T-helper 17 cell (primary cell): ENCODE results near the gene DGAT2. TPM values are rescaled to one million over a fixed set of nuclear protein-coding genes. Genes with fewer than 3 reads are reported as not detected.

Experiments used
- ATAC-seq: fragments of 150-1000 bp; cut with Tn5 transposase; 2 replicates; pipeline ENCODE4 v1.10.0; 2021; ENCODE audit warnings: mild to moderate bottlenecking, moderate library complexity
- DNase-seq, 3 donors: peaks; one replicate each; pipeline versions ENCODE4 v3.0.0 to v3.0.0-alpha.2; 2020 to 2021
- H3K9me3 ChIP-seq: one replicate; pipeline ENCODE4 v1.7.0; 2013; ENCODE audit warnings: low read length, mild to moderate bottlenecking; ENCODE audit not compliant: control insufficient read depth, poor library complexity, severe bottlenecking
- H3K27ac Mint-ChIP-seq: one replicate; pipeline ENCODE4 v1.8.0; 2022; ENCODE audit warnings: mild to moderate bottlenecking, moderate library complexity, mixed read lengths
- H3K27me3 Mint-ChIP-seq: one replicate; pipeline ENCODE4 v1.8.0; 2022; ENCODE audit warnings: mixed read lengths
- H3K36me3 Mint-ChIP-seq: one replicate; pipeline ENCODE4 v1.8.0; 2022; ENCODE audit warnings: low read depth, mixed read lengths
- H3K4me1 Mint-ChIP-seq: one replicate; pipeline ENCODE4 v1.8.0; 2022; ENCODE audit warnings: mild to moderate bottlenecking, mixed read lengths
- H3K4me3 Mint-ChIP-seq: one replicate; pipeline ENCODE4 v1.8.0; 2022; ENCODE audit warnings: mild to moderate bottlenecking, moderate library complexity, mixed read lengths
- total RNA-seq, 4 donors: library from RNA in 2 of 4; stranded (reverse) in 2 of 4; gene quantifications; one replicate each; pipeline ENCODE4 v1.2.3 and lab custom pipeline; 2022 to 2026

Gene DGAT2
- total RNA-seq, 2 donors from 2014 or later, result 0.55 to 1.2 TPM

- peak; percentile 53 for ATAC-seq
- Mint-ChIP-seq H3K4me3 (no peak overlapping the region), H3K4me1 (peaks cover 30% of the 10 kb centered on the region), H3K27ac (no peak overlapping the region), H3K27me3 (no peaks in the 10 kb centered on the region), H3K36me3 (no peaks in the 10 kb centered on the region)
- H3K9me3 ChIP-seq, result no peaks in the 10 kb centered on the region
- no peak for DNase-seq
Observed at GRCh38 chr11:75777461-75778110, 9.0 kb downstream of the DGAT2 start.

GRCh38 chr11:75778962-75779361 lies 10.4 kb downstream of the DGAT2 start:
- H3K4me1 Mint-ChIP-seq, result peaks cover 25% of the 10 kb centered on the region
- H3K27ac Mint-ChIP-seq, result no peak overlapping the region
- H3K9me3 ChIP-seq, result no peaks in the 10 kb centered on the region
- no peaks in the 10 kb centered on the region for H3K27me3 Mint-ChIP-seq
- ATAC-seq (no peak), DNase-seq (no peak)
- H3K4me3 Mint-ChIP-seq, result no peak overlapping the region
- H3K36me3 Mint-ChIP-seq, result no peaks in the 10 kb centered on the region

GRCh38 chr11:75779960-75780359 lies 11.4 kb downstream of the DGAT2 start:
- peaks cover 24% of the 10 kb centered on the region for H3K4me1 Mint-ChIP-seq
- no peak overlapping the region for H3K4me3 Mint-ChIP-seq
- no peak for DNase-seq
- no peaks in the 10 kb centered on the region for H3K27me3 Mint-ChIP-seq
- no peak for ATAC-seq
- H3K36me3 Mint-ChIP-seq, result no peaks in the 10 kb centered on the region
- no peaks in the 10 kb centered on the region for H3K9me3 ChIP-seq
- no peak overlapping the region for H3K27ac Mint-ChIP-seq

GRCh38 chr11:75780888-75781287 lies 12.3 kb downstream of the DGAT2 start:
- ATAC-seq (no peak), DNase-seq (no peak)
- no peak overlapping the region for H3K4me3 Mint-ChIP-seq
- no peak overlapping the region for H3K27ac Mint-ChIP-seq
- H3K4me1 Mint-ChIP-seq, result peaks cover 23% of the 10 kb centered on the region
- H3K9me3 ChIP-seq, result no peaks in the 10 kb centered on the region
- no peaks in the 10 kb centered on the region for H3K36me3 Mint-ChIP-seq
- H3K27me3 Mint-ChIP-seq, result no peaks in the 10 kb centered on the region

- no peaks in the 10 kb centered on the region for H3K9me3 ChIP-seq
- Mint-ChIP-seq H3K4me1 (peaks cover 20% of the 10 kb centered on the region), H3K4me3 (no peak overlapping the region), H3K36me3 (no peaks in the 10 kb centered on the region), H3K27ac (no peak overlapping the region), H3K27me3 (no peaks in the 10 kb centered on the region)
- DNase-seq (no peak), ATAC-seq (no peak)
Observed at GRCh38 chr11:75781296-75781695, 12.7 kb downstream of the DGAT2 start.

- Mint-ChIP-seq H3K4me3 (no peak overlapping the region), H3K27ac (no peak overlapping the region), H3K4me1 (peaks cover 18% of the 10 kb centered on the region), H3K27me3 (no peaks in the 10 kb centered on the region), H3K36me3 (no peaks in the 10 kb centered on the region)
- H3K9me3 ChIP-seq, result no peaks in the 10 kb centered on the region
- DNase-seq (no peak), ATAC-seq (no peak)
Observed at GRCh38 chr11:75781831-75782230, 13.3 kb downstream of the DGAT2 start.

GRCh38 chr11:75782540-75783263 lies 14.1 kb downstream of the DGAT2 start:
- H3K9me3 ChIP-seq, result no peaks in the 10 kb centered on the region
- DNase-seq, result no peak
- peaks cover 10% of the 10 kb centered on the region for H3K4me1 Mint-ChIP-seq
- H3K36me3 Mint-ChIP-seq, result no peaks in the 10 kb centered on the region
- H3K27me3 Mint-ChIP-seq, result no peaks in the 10 kb centered on the region
- ATAC-seq, result no peak
- H3K27ac Mint-ChIP-seq, result no peak overlapping the region
- no peak overlapping the region for H3K4me3 Mint-ChIP-seq

GRCh38 chr11:75783416-75784084 lies 15.0 kb downstream of the DGAT2 start:
- ATAC-seq (no peak), DNase-seq (no peak)
- Mint-ChIP-seq H3K4me1 (peaks cover 3% of the 10 kb centered on the region), H3K27ac (no peak overlapping the region), H3K36me3 (no peaks in the 10 kb centered on the region), H3K4me3 (no peak overlapping the region), H3K27me3 (no peaks in the 10 kb centered on the region)
- H3K9me3 ChIP-seq, result no peaks in the 10 kb centered on the region

GRCh38 chr11:75784085-75784478 lies 15.5 kb downstream of the DGAT2 start:
- ATAC-seq, result no peak

GRCh38 chr11:75784506-75784905 lies 15.9 kb downstream of the DGAT2 start:
- H3K36me3 Mint-ChIP-seq, result no peaks in the 10 kb centered on the region
- ATAC-seq, result no peak
- H3K4me3 Mint-ChIP-seq, result no peak overlapping the region
- no peak for DNase-seq
- H3K27ac Mint-ChIP-seq, result no peak overlapping the region
- peaks cover 3% of the 10 kb centered on the region for H3K4me1 Mint-ChIP-seq
- no peaks in the 10 kb centered on the region for H3K9me3 ChIP-seq
- H3K27me3 Mint-ChIP-seq, result no peaks in the 10 kb centered on the region

More at GRCh38 chr11:75784085-75784478, 15.5 kb downstream of the DGAT2 start:
- H3K4me3 Mint-ChIP-seq, result no peak overlapping the region
- H3K4me1 Mint-ChIP-seq, result peaks cover 3% of the 10 kb centered on the region
- H3K9me3 ChIP-seq, result no peaks in the 10 kb centered on the region
- H3K27me3 Mint-ChIP-seq, result no peaks in the 10 kb centered on the region
- no peak overlapping the region for H3K27ac Mint-ChIP-seq
- no peak for DNase-seq
- H3K36me3 Mint-ChIP-seq, result no peaks in the 10 kb centered on the region

- H3K4me3 Mint-ChIP-seq, result no peak overlapping the region
- H3K36me3 Mint-ChIP-seq, result no peaks in the 10 kb centered on the region
- H3K27me3 Mint-ChIP-seq, result no peaks in the 10 kb centered on the region
- H3K9me3 ChIP-seq, result no peaks in the 10 kb centered on the region
- no peaks in the 10 kb centered on the region for H3K4me1 Mint-ChIP-seq
- ATAC-seq, result no peak
- no peak for DNase-seq
- H3K27ac Mint-ChIP-seq, result no peak overlapping the region
Observed at GRCh38 chr11:75785187-75785586, 16.6 kb downstream of the DGAT2 start.

GRCh38 chr11:75786101-75786736 lies 17.6 kb downstream of the DGAT2 start:
- no peaks in the 10 kb centered on the region for H3K9me3 ChIP-seq
- Mint-ChIP-seq H3K27me3 (no peaks in the 10 kb centered on the region), H3K27ac (no peak overlapping the region), H3K4me3 (no peak overlapping the region), H3K4me1 (no peaks in the 10 kb centered on the region), H3K36me3 (no peaks in the 10 kb centered on the region)
- ATAC-seq, result no peak
- DNase-seq, result no peak

GRCh38 chr11:75789521-75789920 lies 20.9 kb downstream of the DGAT2 start:
- H3K9me3 ChIP-seq, result no peaks in the 10 kb centered on the region
- Mint-ChIP-seq H3K4me3 (no peak overlapping the region), H3K27me3 (no peaks in the 10 kb centered on the region), H3K36me3 (no peaks in the 10 kb centered on the region), H3K27ac (no peak overlapping the region), H3K4me1 (no peaks in the 10 kb centered on the region)
- ATAC-seq, result no peak
- DNase-seq, result no peak
